GM18505 (cell line): ENCODE results near the gene MUC20.
"Not testable (repeated sequence)": the region's sequence is repeated elsewhere in the genome, so short reads cannot be mapped to it uniquely, and the experiment has no call there.

Experiments used
- ATAC-seq: cut with Tn5 transposase; IDR thresholded peaks from one replicate; pipeline ENCODE4 v1.9.1; 2021; ENCODE audit not compliant: unreplicated experiment
- POLR2A ChIP-seq: IDR thresholded peaks from 4 replicates; pipeline ENCODE4 v1.6.1; 2011; ENCODE audit warnings: borderline replicate concordance; ENCODE audit not compliant: insufficient read depth, insufficient read length; ENCODE audit errors: extremely low read depth

MUC20 gene

DNA sequence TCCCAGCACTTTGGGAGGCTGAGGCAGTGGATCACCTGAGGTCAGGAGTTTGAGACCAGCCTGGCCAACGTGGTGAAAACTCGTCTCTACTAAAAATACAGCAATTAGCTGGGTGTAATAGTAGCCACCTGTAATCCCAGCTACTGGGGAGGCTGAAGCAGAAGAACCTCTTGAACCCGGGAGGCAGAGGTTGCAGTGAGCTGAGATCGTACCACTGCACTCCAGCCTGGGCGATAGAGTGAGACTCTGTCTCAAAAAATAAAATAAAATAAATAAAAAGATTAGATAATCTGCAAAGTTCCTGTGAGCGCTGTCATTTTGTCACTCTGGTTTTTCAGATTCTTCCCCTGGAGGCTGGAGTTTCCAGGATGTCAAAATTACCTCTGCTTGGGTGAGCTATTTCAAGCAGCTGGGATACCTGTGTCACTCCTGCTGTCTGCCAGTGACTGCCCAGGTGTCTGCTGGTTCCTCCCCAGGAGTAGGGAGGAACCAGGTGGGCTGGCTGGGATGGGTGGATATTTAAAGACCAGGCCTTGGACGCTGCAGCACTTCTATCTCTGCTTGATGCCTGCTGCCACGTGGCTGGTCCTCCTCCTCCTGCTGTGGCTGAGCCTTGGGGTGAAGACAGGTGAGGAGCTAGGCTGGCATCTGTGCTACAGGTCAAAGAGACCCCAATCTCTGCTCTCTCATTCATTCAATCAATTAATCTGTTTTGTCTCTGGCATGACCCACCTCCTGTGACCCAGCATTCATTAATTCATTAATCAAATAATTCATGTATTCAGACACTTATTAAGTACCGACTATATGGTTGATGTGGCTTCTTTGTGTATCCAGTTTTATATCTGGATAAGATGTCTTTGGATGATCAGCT is 19.5 kb upstream of the MUC20 start:
- TF ChIP-seq POLR2A = no peak
- ATAC-seq = no peak

DNA sequence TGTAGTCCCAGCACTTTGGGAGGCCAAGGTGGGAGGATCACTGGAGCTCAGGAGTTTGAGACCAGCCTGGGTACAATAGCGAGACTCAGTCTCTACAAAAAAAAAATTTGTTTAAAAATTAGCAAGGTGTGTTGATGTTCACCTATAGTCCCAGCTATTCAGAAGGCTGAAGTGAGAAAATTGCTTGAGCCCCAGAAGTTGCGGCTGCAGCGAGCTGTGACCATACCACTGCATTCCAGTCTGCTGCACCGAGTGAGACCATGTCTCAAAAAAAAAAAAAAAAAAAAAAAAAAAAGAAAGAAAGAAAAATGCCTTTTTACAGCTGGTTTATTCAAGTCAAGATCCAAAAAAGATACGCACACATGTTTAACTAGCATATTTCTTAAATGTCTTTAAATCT is 17.0 kb upstream of the MUC20 start:
- TF ChIP-seq POLR2A = no peak
- no peak for ATAC-seq

- no peak for ATAC-seq
- no peak for TF ChIP-seq POLR2A
These were observed 16.3 kb upstream of the MUC20 start for GRCh38 chr3:195704433-195704999.

GRCh38 chr3:195705081-195705991 is 15.4 kb upstream of the MUC20 start:
- no peak for TF ChIP-seq POLR2A
- ATAC-seq = no peak

GRCh38 chr3:195708061-195708460 is 12.7 kb upstream of the MUC20 start:
- no peak for TF ChIP-seq POLR2A
- no peak for ATAC-seq

DNA sequence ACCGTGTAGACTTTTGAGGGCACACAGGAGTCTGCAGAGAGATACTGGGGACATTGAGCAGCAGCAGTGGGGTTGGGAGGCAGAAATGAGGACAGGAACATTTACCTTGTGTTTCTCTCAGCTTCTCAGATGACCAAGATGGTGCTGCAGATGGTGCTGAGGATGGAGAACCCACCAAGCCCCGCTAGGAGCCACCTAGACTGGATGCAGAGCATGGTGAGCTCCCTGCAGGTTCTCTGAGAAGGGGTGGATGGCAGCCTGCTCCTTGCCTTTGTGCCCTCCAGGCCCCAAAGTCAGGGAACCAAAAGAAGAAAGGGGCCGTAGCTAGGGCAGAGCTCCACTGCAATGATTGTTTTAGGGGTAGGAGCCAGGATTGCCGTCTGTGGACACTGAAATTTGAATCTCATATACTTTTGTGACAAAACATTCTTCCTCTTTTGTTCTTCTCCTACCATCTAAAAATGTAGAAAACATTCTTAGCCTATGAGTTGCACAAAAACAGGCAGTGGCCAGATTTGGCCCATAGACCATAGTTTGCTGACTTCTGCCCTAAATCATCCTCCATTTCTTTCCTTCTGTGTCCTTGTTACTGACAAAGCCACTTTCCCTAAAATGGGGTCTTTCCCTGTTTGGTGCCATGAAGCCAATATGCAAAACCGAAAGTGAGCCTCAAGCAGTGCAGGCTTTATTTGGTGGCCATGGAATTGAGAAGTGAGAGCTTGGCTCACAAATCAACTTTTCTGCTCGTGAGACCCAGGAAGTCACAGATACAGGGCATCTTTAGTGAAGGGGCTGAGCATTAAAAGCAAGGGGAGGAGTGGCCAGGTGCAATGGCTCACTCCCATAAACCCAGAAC is 11.9 kb upstream of the MUC20 start:
- no peak for ATAC-seq
- no peak for TF ChIP-seq POLR2A

DNA sequence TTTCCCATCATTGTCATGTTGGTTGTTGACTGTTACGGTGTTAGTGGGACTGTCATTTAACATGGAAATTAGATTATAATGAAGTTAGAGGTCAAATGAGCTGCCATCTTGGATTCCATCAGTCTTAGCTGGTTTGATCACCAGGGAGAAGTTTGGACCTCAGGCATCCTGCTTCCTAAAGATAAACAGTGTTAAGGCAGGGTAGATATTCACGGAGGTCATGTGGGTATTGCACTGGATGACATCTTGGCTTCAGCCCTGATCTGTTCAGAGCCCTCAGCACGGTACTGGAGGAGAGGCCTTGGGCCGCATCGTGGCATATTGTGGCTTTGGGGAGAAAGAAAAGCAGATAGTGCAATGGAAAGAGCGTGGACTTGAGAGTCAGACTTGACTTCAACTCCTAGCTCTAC is 11.1 kb upstream of the MUC20 start:
- no peak for ATAC-seq

GRCh38 chr3:195710126-195710905 is 10.5 kb upstream of the MUC20 start:
- ATAC-seq = not testable (repeated sequence)

More for the DNA sequence above, 11.1 kb upstream of the MUC20 start:
- no peak for TF ChIP-seq POLR2A

DNA sequence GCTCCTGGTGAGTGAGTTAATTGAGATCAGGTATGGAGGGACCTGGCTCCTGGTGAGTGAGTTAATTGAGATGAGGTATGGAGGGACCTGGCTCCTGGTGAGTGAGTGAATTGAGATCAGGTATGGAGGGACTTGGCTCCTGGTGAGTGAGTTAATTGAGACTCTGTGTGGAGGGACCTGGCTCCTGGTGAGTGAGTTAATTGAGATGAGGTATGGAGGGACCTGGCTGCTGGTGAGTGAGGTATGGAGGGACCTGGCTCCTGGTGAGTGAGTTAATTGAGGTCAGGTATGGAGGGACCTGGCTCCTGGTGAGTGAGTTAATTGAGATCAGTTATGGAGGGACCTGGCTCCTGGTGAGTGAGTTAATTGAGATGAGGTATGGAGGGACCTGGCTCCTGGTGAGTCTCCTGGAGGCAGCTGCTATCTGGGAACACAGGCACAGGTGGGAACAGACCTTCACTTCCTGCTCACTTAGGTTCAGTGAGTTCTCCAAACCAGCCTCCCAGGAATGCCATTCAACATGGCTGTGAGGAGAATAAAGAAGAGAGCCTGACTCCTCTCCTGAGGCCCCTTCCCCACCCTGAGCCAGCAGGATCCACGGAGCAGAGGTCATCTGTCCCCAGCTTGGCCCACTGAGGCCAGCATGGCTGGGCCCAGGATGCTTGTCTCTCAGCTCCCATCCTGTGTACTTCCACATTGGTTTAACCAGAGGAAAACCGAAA is 9.5 kb upstream of the MUC20 start:
- ATAC-seq = not testable (repeated sequence)

GRCh38 chr3:195711813-195712534 is 8.8 kb upstream of the MUC20 start:
- no peak for ATAC-seq

GRCh38 chr3:195712535-195712910 is 8.3 kb upstream of the MUC20 start:
- not testable (repeated sequence) for ATAC-seq

More at GRCh38 chr3:195711813-195712534, 8.8 kb upstream of the MUC20 start:
- TF ChIP-seq POLR2A = no peak

DNA sequence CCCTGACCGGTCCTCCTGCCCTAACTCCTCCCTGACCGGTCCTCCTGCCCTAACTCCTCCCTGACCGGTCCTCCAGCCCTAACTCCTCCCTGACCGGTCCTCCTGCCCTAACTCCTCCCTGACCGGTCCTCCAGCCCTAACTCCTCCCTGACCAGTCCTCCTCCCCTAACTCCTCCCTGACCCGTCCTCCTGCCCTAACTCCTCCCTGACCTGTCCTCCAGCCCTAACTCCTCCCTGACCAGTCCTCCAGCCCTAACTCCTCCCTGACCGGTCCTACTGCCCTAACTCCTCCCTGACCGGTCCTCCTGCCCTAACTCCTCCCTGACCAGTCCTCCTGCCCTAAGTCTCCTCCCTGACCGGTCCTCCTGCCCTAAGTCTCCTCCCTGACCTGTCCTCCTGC is 7.6 kb upstream of the MUC20 start:
- ATAC-seq = not testable (repeated sequence)
